ENCODE measurements around the gene RAB5B.

DNA sequence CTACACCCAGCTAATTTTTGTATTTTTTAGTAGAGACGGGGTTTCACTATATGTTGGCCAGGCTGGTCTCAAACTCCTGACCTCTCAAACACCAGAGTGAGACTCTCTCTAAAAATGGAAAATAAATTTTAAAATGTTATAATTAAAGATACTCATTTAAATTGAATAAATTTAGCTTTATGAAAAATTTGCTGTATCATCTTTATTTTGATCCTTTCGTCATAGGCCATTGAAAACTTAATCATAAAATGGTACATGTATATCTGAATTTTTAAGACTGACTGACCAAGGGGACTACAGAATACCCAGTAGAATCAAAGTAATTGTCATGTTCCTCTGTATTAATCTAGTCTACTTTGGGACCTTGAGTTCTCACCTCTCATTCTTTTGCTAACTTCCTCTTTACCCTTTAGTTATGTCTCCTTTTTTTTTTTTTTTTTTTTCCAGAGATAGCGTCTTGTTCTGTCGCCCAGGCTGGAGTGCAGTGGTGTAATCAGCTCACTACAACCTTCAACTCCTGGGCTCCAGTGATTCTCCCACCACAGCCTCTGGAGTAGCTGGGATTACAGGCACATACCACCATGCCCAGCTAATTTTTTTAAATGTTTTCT, 9.5 kb downstream of the RAB5B start:
- TF ChIP-seq POLR2AphosphoS5 (IDR thresholded peaks at IDR 0.05; ENCODE audit: insufficient read depth, low read depth, low read length) (no peak), FOS (IDR thresholded peaks at IDR 0.05; ENCODE audit: borderline replicate concordance, insufficient read depth, low read length) (no peak), POLR2A (IDR thresholded peaks at IDR 0.05; ENCODE audit: low read depth, low read length) (no peak), MYC (IDR thresholded peaks at IDR 0.05; ENCODE audit: low read depth, low read length) (no peak), MAX (IDR thresholded peaks at IDR 0.05; ENCODE audit: insufficient read depth, insufficient read length) (no peak), EZH2 (IDR thresholded peaks at IDR 0.05; ENCODE audit: borderline replicate concordance, low read depth, low read length, severe bottlenecking) (no peak), JUN (IDR thresholded peaks at IDR 0.05; ENCODE audit: borderline replicate concordance, insufficient read depth, insufficient read length, low read depth) (no peak), GATA2 (IDR thresholded peaks at IDR 0.05; ENCODE audit: insufficient read depth, insufficient read length, low read depth, low read length) (no peak)
- TF ChIP-seq, protein P1, sequence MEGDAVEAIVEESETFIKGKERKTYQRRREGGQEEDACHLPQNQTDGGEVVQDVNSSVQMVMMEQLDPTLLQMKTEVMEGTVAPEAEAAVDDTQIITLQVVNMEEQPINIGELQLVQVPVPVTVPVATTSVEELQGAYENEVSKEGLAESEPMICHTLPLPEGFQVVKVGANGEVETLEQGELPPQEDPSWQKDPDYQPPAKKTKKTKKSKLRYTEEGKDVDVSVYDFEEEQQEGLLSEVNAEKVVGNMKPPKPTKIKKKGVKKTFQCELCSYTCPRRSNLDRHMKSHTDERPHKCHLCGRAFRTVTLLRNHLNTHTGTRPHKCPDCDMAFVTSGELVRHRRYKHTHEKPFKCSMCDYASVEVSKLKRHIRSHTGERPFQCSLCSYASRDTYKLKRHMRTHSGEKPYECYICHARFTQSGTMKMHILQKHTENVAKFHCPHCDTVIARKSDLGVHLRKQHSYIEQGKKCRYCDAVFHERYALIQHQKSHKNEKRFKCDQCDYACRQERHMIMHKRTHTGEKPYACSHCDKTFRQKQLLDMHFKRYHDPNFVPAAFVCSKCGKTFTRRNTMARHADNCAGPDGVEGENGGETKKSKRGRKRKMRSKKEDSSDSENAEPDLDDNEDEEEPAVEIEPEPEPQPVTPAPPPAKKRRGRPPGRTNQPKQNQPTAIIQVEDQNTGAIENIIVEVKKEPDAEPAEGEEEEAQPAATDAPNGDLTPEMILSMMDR (IDR thresholded peaks at IDR 0.05; ENCODE audit: extremely low read depth in 1 of 2, insufficient read depth in 1 of 2, low read depth in 1 of 2, low read length in 2 of 2): no peak

Measured in endothelial cell of umbilical vein (primary cell).